Activated CD4-positive, alpha-beta T cell treated with anti-CD3 and anti-CD28 coated beads, Interleukin-10, Interleukin-2, amounts not matched to agents 100 ng/mL and 50 ng/mL, durations not matched to agents 16 hours and 8 hours (primary cell): ENCODE results near the gene KCNMB4.
A peak's percentile ranks its signal among the peaks of the same experiment; 100 is the strongest.

ENCODE experiments used
- DNase-seq: peaks from one replicate; pipeline ENCODE4 v3.0.0-alpha.2; 2020

The KCNMB4 gene

GRCh38 chr12:70365648-70366518, at the start of gene KCNMB4:
Gene KCNMB4 (plus strand): TSS chr12:70366290. CDS start chr12:70366735, 445 bp downstream.
- peak; percentile 70 for DNase-seq

GRCh38 chr12:70317781-70318180, 48.3 kb upstream of the KCNMB4 start:
- DNase-seq: peak; percentile 59

- no peak for DNase-seq
These were observed 46.5 kb upstream of the KCNMB4 start for GRCh38 chr12:70319605-70320004.

GRCh38 chr12:70321191-70321590, 44.9 kb upstream of the KCNMB4 start:
- DNase-seq: no peak

- no peak for DNase-seq
These were observed 38.5 kb upstream of the KCNMB4 start for GRCh38 chr12:70327541-70327940.

- no peak for DNase-seq
These were observed 36.4 kb upstream of the KCNMB4 start for GRCh38 chr12:70329728-70330127.

GRCh38 chr12:70330158-70330557, 35.9 kb upstream of the KCNMB4 start:
- no peak for DNase-seq

- no peak for DNase-seq
These were observed 33.9 kb upstream of the KCNMB4 start for GRCh38 chr12:70332236-70332635.

GRCh38 chr12:70334742-70335141, 31.3 kb upstream of the KCNMB4 start:
- no peak for DNase-seq

GRCh38 chr12:70338531-70338930, 27.6 kb upstream of the KCNMB4 start:
- DNase-seq: no peak

- DNase-seq: no peak
These were observed 15.0 kb upstream of the KCNMB4 start for GRCh38 chr12:70351076-70351475.

- DNase-seq: no peak
These were observed 12.1 kb upstream of the KCNMB4 start for GRCh38 chr12:70353780-70354660.

GRCh38 chr12:70354787-70355186, 11.3 kb upstream of the KCNMB4 start:
- DNase-seq: no peak

- DNase-seq: no peak
These were observed 10.1 kb upstream of the KCNMB4 start for GRCh38 chr12:70355972-70356371.

- DNase-seq: no peak
These were observed 6.5 kb upstream of the KCNMB4 start for GRCh38 chr12:70359458-70360197.

GRCh38 chr12:70360218-70360617, 5.9 kb upstream of the KCNMB4 start:
- DNase-seq: no peak

GRCh38 chr12:70364695-70365397, 1.2 kb upstream of the KCNMB4 start:
- DNase-seq: peak; percentile 2

- DNase-seq: no peak
These were observed 767 bp upstream of the KCNMB4 start for GRCh38 chr12:70365398-70365647.

- DNase-seq: peak; percentile 46
These were observed 629 bp downstream of the KCNMB4 start for GRCh38 chr12:70366581-70367257.

- DNase-seq: no peak
These were observed 1.4 kb downstream of the KCNMB4 start for GRCh38 chr12:70367258-70368141.

GRCh38 chr12:70372881-70373280, 6.8 kb downstream of the KCNMB4 start:
- DNase-seq: no peak
